SU-DHL-6 (cell line): ENCODE data around the gene MMP17.
"Not testable (repeated sequence)": the region's sequence is repeated elsewhere in the genome, so short reads cannot be mapped to it uniquely, and the experiment has no call there.

Experiments
- H2AFZ ChIP-seq: fragments of 200-600 bp; sonication (generic); 2 replicates; pipeline ENCODE4 v1.6.1; 2014; ENCODE audit warnings: low read depth, mild to moderate bottlenecking, moderate library complexity, mixed read lengths, antibody characterized with exemption, low read length; ENCODE audit not compliant: severe bottlenecking
- H3F3A ChIP-seq: fragments of 200-600 bp; shearing (Covaris generic); 2 replicates; pipeline ENCODE4 v1.6.0; 2016; ENCODE audit warnings: antibody characterized with exemption, mild to moderate bottlenecking; ENCODE audit not compliant: insufficient read depth
- H3K27ac ChIP-seq: fragments of 200-600 bp; sonication (generic); 2 replicates; pipeline ENCODE4 v1.5.1; 2016; ENCODE audit warnings: low read depth, mild to moderate bottlenecking, low read length, moderate library complexity, mixed read lengths
- H3K27me3 ChIP-seq: fragments of 200-600 bp; sonication (generic), shearing (Covaris generic); 2 replicates; pipeline ENCODE4 v1.6.0; 2014; ENCODE audit warnings: mild to moderate bottlenecking, low read length
- H3K36me3 ChIP-seq: fragments of 200-600 bp; sonication (generic); 2 replicates; pipeline ENCODE4 v1.6.1; 2014; ENCODE audit warnings: mild to moderate bottlenecking, low read length, mixed read lengths
- H3K4me2 ChIP-seq: fragments of 300-600, 200-600 bp; shearing (Covaris generic), sonication (generic); 2 replicates; pipeline ENCODE4 v1.6.0; 2014; ENCODE audit warnings: low read length, low read depth, mild to moderate bottlenecking; ENCODE audit not compliant: poor library complexity, severe bottlenecking
- H3K4me3 ChIP-seq: fragments of 200-600 bp; sonication (generic); 2 replicates; pipeline ENCODE4 v1.5.1; 2014; ENCODE audit warnings: antibody characterized with exemption, low read length, mild to moderate bottlenecking, mixed read lengths; ENCODE audit not compliant: insufficient read depth, poor library complexity, severe bottlenecking
- H3K79me2 ChIP-seq: fragments of 200-600 bp; sonication (generic); 2 replicates; pipeline ENCODE4 v1.6.1; 2014; ENCODE audit warnings: mild to moderate bottlenecking, low read length, moderate library complexity; ENCODE audit not compliant: insufficient read depth
- H3K9ac ChIP-seq: fragments of 200-600 bp; sonication (generic); 2 replicates; pipeline ENCODE4 v1.7.0; 2014; ENCODE audit warnings: mild to moderate bottlenecking, low read length
- H3K9me2 ChIP-seq: fragments of 200-600 bp; sonication (generic); replicated peaks from 2 replicates; pipeline ENCODE4 v1.6.1; 2014; ENCODE audit warnings: low read length; ENCODE audit not compliant: insufficient read depth
- H3K9me3 ChIP-seq: fragments of 200-600 bp; sonication (generic); 2 replicates; pipeline ENCODE4 v1.6.1; 2014; ENCODE audit warnings: low read length, mixed read lengths; ENCODE audit not compliant: insufficient read depth
- H4K20me1 ChIP-seq: fragments of 200-600 bp; sonication (generic); 2 replicates; pipeline ENCODE4 v1.6.1; 2014; ENCODE audit warnings: low read depth, mild to moderate bottlenecking, antibody characterized with exemption, low read length, moderate library complexity, mixed read lengths
- CTCF ChIP-seq: fragments of 200-600 bp; sonication (generic); IDR thresholded peaks from one replicate; pipeline ENCODE4 v1.5.1; 2017; ENCODE audit warnings: antibody characterized with exemption, mild to moderate bottlenecking, low read length, moderate library complexity; ENCODE audit not compliant: insufficient read depth, poor library complexity, severe bottlenecking
- EZH2phosphoT487 ChIP-seq: fragments of 200-600 bp; sonication (generic), shearing (Covaris generic); conservative IDR thresholded peaks from 2 replicates; pipeline ENCODE4 v1.6.1; 2018; ENCODE audit warnings: mild to moderate bottlenecking, antibody characterized with exemption, low read length, moderate library complexity, mixed read lengths

Gene MMP17

GRCh38 chr12:131871677-131872076, 43.5 kb downstream of the MMP17 start:
- H3K9me3 ChIP-seq, result no peaks in the 10 kb centered on the region
- no peak overlapping the region for H3K27ac ChIP-seq
- H3K27me3 ChIP-seq, result no peaks in the 10 kb centered on the region
- no peak overlapping the region for H3K4me3 ChIP-seq
- TF ChIP-seq CTCF (no peak), EZH2phosphoT487 (no peak)
- H4K20me1 ChIP-seq, result no peaks in the 10 kb centered on the region
- H3K9ac ChIP-seq, result no peak overlapping the region
- H3K36me3 ChIP-seq, result no peaks in the 10 kb centered on the region
- H3K9me2 ChIP-seq, result no peaks in the 10 kb centered on the region
- no peaks in the 10 kb centered on the region for H3K79me2 ChIP-seq
- H3F3A ChIP-seq, result no peaks in the 10 kb centered on the region
- H3K4me2 ChIP-seq, result no peak overlapping the region
- no peak overlapping the region for H2AFZ ChIP-seq

DNA sequence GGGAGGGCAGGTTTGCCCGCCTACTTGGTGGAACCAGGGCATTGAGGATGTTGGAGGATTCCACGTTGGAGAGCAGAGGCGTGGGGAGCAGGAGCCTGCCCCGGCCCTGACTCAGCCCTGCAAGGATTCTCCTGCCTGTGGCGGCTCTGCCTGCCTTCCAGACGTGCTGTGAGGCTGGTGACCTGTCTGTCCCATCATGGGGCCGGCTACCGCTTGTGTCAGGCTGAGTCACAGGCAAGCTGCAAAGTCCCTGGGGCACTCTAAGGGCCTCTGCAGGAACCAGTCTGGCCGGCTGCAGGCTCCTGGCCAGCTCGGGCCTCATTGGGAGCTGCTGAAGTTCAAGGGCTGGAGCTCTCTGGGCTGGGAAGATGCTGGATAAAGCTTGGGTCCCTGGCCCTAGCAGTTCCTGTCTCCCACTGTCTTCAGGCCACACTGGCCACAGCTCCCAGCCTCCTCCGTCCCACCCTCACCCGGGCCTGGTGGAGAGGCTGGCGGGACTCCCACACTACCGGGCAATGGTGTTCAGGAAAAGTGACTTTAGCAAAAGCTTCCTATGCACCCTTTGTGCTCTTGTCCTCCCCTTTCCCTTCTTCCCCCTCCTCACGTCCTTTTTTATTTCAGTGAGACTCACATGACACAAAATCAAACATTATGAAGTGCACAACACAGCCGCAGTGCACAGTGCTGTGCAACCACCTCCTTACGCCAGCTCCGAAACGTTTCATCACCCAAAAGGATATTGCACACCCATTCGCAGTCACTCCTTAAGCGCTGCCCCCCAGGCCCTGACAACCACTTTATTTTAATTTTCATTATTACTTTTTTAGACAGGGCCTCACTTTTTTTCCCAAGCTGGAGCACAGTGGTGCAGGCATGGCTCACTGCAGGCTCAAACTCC, 44.2 kb downstream of the MMP17 start:
- Histone ChIP-seq H3K4me2 (no peak overlapping the region), H4K20me1 (no peaks in the 10 kb centered on the region), H3K9ac (no peak overlapping the region), H2AFZ (no peak overlapping the region), H3K79me2 (no peaks in the 10 kb centered on the region), H3K9me3 (no peaks in the 10 kb centered on the region), H3F3A (no peaks in the 10 kb centered on the region), H3K36me3 (no peaks in the 10 kb centered on the region), H3K27me3 (no peaks in the 10 kb centered on the region), H3K27ac (no peak overlapping the region), H3K4me3 (no peak overlapping the region), H3K9me2 (no peaks in the 10 kb centered on the region)
- no peak for TF ChIP-seq CTCF
- no peak for TF ChIP-seq EZH2phosphoT487

DNA sequence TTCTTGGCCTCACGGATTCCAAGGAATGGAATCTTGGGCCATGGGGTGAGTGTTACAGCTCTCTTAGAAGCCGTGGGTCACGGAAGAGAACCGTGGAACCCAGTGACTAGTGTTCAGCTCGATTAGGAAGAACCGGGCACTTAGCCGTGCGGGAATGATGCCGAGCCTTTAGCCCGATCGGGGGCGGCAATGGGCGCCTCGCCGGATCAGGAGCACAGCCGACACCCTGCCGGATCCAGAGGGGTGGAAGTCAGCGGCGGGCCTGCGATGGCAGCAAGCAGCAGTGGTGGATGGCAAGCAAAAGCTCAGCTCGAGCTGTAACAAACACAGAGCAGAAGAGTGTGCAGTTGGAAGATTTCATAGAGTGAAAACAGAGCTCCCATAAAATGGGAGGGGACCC, 45.1 kb downstream of the MMP17 start:
- H3F3A ChIP-seq, result no peaks in the 10 kb centered on the region
- H4K20me1 ChIP-seq, result no peaks in the 10 kb centered on the region
- no peaks in the 10 kb centered on the region for H3K9me2 ChIP-seq
- TF ChIP-seq EZH2phosphoT487 (no peak), CTCF (no peak)
- H3K4me2 ChIP-seq, result no peak overlapping the region
- no peak overlapping the region for H3K9ac ChIP-seq
- H2AFZ ChIP-seq, result no peak overlapping the region
- H3K4me3 ChIP-seq, result no peak overlapping the region
- H3K9me3 ChIP-seq, result no peaks in the 10 kb centered on the region
- H3K27ac ChIP-seq, result no peak overlapping the region
- H3K36me3 ChIP-seq, result no peaks in the 10 kb centered on the region
- no peaks in the 10 kb centered on the region for H3K27me3 ChIP-seq
- H3K79me2 ChIP-seq, result no peaks in the 10 kb centered on the region

DNA sequence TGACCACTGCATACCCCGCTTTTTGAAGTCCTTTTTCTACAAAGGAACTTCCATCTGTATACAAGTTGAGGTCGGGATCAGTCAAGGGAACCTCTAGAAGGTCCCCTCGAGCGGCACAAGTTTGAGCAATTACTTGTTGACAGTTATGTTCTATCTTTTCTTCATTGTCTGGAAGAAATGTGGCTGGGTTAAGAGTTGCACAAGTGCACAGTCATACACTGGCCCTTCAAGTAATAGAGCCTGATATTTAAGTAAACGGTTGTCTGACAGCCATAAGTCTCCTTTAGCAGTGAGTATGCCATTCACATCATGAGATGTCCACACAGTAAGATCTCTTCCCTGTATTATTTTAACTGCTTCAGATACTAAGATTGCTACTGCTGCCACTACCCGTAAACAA, 46.8 kb downstream of the MMP17 start:
- not testable (repeated sequence) for H3K9ac ChIP-seq, H3K9me2 ChIP-seq, H4K20me1 ChIP-seq, H3K27ac ChIP-seq, H3K4me2 ChIP-seq, H2AFZ ChIP-seq, H3F3A ChIP-seq, H3K79me2 ChIP-seq, H3K27me3 ChIP-seq, H3K36me3 ChIP-seq, H3K4me3 ChIP-seq, H3K9me3 ChIP-seq

DNA sequence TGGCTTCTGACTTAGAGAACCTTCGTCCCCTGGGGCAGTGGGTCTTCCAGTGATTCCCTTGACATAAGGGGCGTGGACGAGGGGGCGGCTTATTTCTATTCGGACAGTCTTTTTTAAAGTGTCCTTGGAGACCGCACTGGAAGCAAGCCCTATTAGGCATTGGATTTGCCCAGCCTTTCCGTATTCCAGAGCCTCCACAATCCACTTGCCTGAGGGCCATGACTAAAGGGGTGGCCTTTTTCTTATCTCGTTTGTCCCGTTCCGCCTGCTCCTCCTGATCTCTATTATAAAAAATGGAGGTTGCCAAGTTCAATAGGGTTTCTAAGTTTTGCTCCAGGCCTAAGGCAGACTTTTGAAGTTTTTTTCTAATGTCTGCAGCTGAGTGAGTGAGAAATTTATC, 49.0 kb downstream of the MMP17 start:
- not testable (repeated sequence) for H3K4me2 ChIP-seq, H2AFZ ChIP-seq, H3K9me3 ChIP-seq, H3K79me2 ChIP-seq, H3K9ac ChIP-seq, H3K27ac ChIP-seq, H4K20me1 ChIP-seq, H3K9me2 ChIP-seq, H3K36me3 ChIP-seq, H3F3A ChIP-seq, H3K4me3 ChIP-seq, H3K27me3 ChIP-seq
